GM21786 (cell line): ENCODE results near the gene PIN4.
"Not testable (repeated sequence)": the region's sequence is repeated elsewhere in the genome, so short reads cannot be mapped to it uniquely, and the experiment has no call there.

ENCODE experiments used
- ATAC-seq: cut with Tn5 transposase; IDR thresholded peaks from one replicate; pipeline ENCODE4 v1.9.1; 2021; ENCODE audit not compliant: unreplicated experiment

Gene PIN4

GRCh38 chrX:72181178-72182125 lies at the start of gene PIN4:
Gene PIN4, plus strand, starts transcription at chrX:72181757. Its CDS starts 29 bp downstream, at chrX:72181786.
- ATAC-seq: peak; percentile 95

- ATAC-seq: no peak
Observed at GRCh38 chrX:72132456-72132855, 49.1 kb upstream of the PIN4 start.

GRCh38 chrX:72133851-72134546 lies 47.6 kb upstream of the PIN4 start:
- ATAC-seq: no peak

- ATAC-seq: no peak
Observed at GRCh38 chrX:72137846-72138495, 43.6 kb upstream of the PIN4 start.

- no peak for ATAC-seq
Observed at GRCh38 chrX:72139538-72139937, 42.0 kb upstream of the PIN4 start.

GRCh38 chrX:72141372-72142004 lies 40.1 kb upstream of the PIN4 start:
- ATAC-seq: peak; percentile 58

GRCh38 chrX:72142094-72142793 lies 39.3 kb upstream of the PIN4 start:
- no peak for ATAC-seq

GRCh38 chrX:72142794-72143608 lies 38.6 kb upstream of the PIN4 start:
- no peak for ATAC-seq

- no peak for ATAC-seq
Observed at GRCh38 chrX:72143609-72143907, 38.0 kb upstream of the PIN4 start.

GRCh38 chrX:72145181-72145580 lies 36.4 kb upstream of the PIN4 start:
- no peak for ATAC-seq

GRCh38 chrX:72146527-72146926 lies 35.0 kb upstream of the PIN4 start:
- no peak for ATAC-seq

GRCh38 chrX:72158773-72159172 lies 22.8 kb upstream of the PIN4 start:
- ATAC-seq: no peak

GRCh38 chrX:72159769-72160168 lies 21.8 kb upstream of the PIN4 start:
- ATAC-seq: no peak

GRCh38 chrX:72165551-72165950 lies 16.0 kb upstream of the PIN4 start:
- ATAC-seq: no peak

- ATAC-seq: no peak
Observed at GRCh38 chrX:72169008-72169728, 12.4 kb upstream of the PIN4 start.

GRCh38 chrX:72176289-72176688 lies 5.3 kb upstream of the PIN4 start:
- not testable (repeated sequence) for ATAC-seq

GRCh38 chrX:72176981-72177380 lies 4.6 kb upstream of the PIN4 start:
- no peak for ATAC-seq

GRCh38 chrX:72180539-72180938 lies 1.0 kb upstream of the PIN4 start:
- no peak for ATAC-seq

- no peak for ATAC-seq
Observed at GRCh38 chrX:72182924-72183323, 1.4 kb downstream of the PIN4 start.
